Activated T-cell treated with anti-CD3 and anti-CD28 coated beads for 24 hours (primary cell): ENCODE data around the gene ARF6.
"Not testable (repeated sequence)": the region's sequence is repeated elsewhere in the genome, so short reads cannot be mapped to it uniquely, and the experiment has no call there.

Experiments used
- DNase-seq: peaks from one replicate; pipeline ENCODE4 v3.0.0-alpha.2; 2020; ENCODE audit warnings: low read depth

ARF6 gene

GRCh38 chr14:49907186-49907585 is 14.3 kb downstream of the ARF6 start:
- no peak for DNase-seq

GRCh38 chr14:49908433-49908782 is 15.5 kb downstream of the ARF6 start:
- no peak for DNase-seq

- no peak for DNase-seq
Measured at GRCh38 chr14:49909016-49909415, 16.1 kb downstream of the ARF6 start.

GRCh38 chr14:49915085-49915484 is 22.2 kb downstream of the ARF6 start:
- DNase-seq, result no peak

GRCh38 chr14:49918706-49919105 is 25.8 kb downstream of the ARF6 start:
- DNase-seq, result no peak

GRCh38 chr14:49919825-49920659 is 27.2 kb downstream of the ARF6 start:
- no peak for DNase-seq

- no peak for DNase-seq
Measured at GRCh38 chr14:49920935-49921334, 28.1 kb downstream of the ARF6 start.

- DNase-seq, result no peak
Measured at GRCh38 chr14:49921401-49921800, 28.5 kb downstream of the ARF6 start.

GRCh38 chr14:49923442-49923841 is 30.6 kb downstream of the ARF6 start:
- no peak for DNase-seq

- DNase-seq, result no peak
Measured at GRCh38 chr14:49923881-49924280, 31.0 kb downstream of the ARF6 start.

GRCh38 chr14:49924852-49925251 is 32.0 kb downstream of the ARF6 start:
- no peak for DNase-seq

- DNase-seq, result no peak
Measured at GRCh38 chr14:49926803-49927202, 33.9 kb downstream of the ARF6 start.

- no peak for DNase-seq
Measured at GRCh38 chr14:49928015-49928414, 35.1 kb downstream of the ARF6 start.

GRCh38 chr14:49930720-49931119 is 37.8 kb downstream of the ARF6 start:
- DNase-seq, result no peak

GRCh38 chr14:49931523-49931922 is 38.6 kb downstream of the ARF6 start:
- DNase-seq, result no peak

- no peak for DNase-seq
Measured at GRCh38 chr14:49933128-49933527, 40.2 kb downstream of the ARF6 start.

GRCh38 chr14:49933704-49934103 is 40.8 kb downstream of the ARF6 start:
- no peak for DNase-seq

GRCh38 chr14:49934646-49935045 is 41.8 kb downstream of the ARF6 start:
- DNase-seq, result no peak

- no peak for DNase-seq
Measured at GRCh38 chr14:49935526-49935925, 42.6 kb downstream of the ARF6 start.

GRCh38 chr14:49936246-49936645 is 43.4 kb downstream of the ARF6 start:
- DNase-seq, result not testable (repeated sequence)

- DNase-seq, result not testable (repeated sequence)
Measured at GRCh38 chr14:49936882-49937281, 44.0 kb downstream of the ARF6 start.

- not testable (repeated sequence) for DNase-seq
Measured at GRCh38 chr14:49939215-49939614, 46.3 kb downstream of the ARF6 start.

GRCh38 chr14:49939884-49940510 is 47.1 kb downstream of the ARF6 start:
- no peak for DNase-seq
